GM19395 (cell line): ENCODE measurements around the gene ARHGAP28.
"Not testable (repeated sequence)": the region's sequence is repeated elsewhere in the genome, so short reads cannot be mapped to it uniquely, and the experiment has no call there.

Experiments used
- ATAC-seq: cut with Tn5 transposase; IDR thresholded peaks from one replicate; pipeline ENCODE4 v1.9.1; 2021; ENCODE audit warnings: mild to moderate bottlenecking, moderate library complexity; ENCODE audit not compliant: unreplicated experiment

ARHGAP28 gene

DNA sequence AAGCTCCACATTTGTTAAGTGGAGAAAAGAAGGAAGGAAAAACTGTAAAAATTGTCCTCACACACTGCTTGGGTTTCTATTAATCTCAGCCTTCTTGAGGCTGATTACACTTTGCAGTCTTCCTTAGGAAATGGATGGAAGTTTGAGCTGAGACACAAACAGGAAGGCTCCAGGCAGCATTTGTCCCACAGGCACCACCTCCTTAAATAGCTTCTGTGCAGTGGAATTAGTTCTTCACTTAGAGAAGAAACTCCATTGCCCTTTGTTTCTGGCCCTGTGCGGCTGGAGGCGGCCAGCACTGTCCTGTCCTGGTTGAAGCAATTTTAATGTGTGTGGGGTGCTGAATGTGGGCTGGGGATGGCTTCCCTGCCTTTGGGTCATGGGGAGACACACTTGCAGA lies 44.3 kb downstream of the ARHGAP28 start:
- ATAC-seq: no peak

DNA sequence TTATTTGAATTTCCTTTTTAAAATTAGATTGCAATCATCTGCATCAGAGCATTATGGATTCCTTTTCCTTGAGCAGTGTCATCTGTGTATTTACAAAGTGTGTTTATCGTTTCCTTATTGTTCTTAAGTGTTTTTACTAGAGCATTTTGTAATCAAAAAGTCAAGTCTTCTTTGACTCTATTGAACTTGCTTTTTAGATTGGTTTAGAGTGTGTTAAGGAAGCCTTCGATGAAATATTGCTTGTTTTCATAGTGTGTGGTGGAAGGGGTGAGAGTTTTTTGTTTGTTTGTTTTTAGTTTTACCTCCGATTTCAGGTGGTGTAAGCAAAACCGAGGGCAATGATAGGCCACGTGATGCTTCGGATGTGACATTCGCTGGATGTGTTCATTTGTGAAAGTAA lies 45.7 kb downstream of the ARHGAP28 start:
- ATAC-seq: no peak

DNA sequence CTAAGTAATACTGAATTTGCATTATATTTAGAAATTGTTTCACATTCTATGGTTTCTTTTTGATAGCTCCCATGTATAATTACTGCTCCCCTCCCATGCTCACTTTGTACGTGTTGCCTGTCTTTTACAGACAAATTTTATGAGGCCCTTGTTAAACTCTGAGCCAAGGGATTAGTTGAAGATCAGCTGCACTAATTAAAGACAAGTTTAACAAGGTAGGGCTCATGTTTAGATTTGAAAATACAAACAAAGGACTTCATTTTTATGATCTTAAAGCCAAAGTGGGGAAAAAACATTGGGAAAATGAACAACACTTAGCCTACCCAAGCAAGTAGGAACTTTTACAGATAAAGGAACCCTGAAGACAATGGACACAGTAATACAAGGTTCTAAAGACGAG lies 46.2 kb downstream of the ARHGAP28 start:
- no peak for ATAC-seq

DNA sequence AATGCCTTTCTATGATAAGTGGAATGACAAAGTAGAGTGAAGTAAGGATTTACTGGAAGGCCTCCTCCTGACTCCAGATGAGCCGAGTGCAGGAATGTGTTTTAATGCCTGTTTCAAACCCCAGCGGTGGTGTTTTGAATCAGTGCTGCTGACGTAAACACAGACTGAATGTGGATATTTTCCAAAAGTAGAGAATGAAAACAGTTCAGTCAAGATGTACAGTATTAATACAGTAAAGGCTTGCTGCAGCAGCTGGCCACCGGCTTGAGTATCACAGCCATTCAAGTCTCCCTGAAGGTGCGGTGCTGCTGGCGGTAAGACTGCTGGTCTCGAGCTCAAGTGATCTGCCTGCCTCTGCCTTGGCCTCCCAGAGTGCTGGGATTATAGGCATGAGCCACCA lies 46.7 kb downstream of the ARHGAP28 start:
- no peak for ATAC-seq

DNA sequence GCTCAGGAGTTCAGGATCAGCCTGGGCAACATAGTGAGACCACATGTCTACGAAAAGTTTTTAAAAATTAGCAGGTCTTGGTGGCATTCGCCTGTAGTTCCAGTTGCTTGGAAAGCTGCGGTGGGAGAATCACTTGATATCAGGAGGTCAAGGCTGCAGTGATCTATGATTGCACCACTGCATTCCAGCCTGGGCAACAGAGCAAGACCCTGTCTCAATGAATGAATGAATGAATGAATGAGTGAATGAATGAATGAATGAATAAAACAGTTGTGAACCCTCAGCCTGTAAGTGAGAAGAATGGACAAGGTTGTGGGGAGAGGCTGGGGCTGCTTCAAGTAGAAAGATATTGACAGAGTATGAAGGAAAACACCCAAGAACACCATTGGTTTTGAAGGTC lies 48.0 kb downstream of the ARHGAP28 start:
- no peak for ATAC-seq

DNA sequence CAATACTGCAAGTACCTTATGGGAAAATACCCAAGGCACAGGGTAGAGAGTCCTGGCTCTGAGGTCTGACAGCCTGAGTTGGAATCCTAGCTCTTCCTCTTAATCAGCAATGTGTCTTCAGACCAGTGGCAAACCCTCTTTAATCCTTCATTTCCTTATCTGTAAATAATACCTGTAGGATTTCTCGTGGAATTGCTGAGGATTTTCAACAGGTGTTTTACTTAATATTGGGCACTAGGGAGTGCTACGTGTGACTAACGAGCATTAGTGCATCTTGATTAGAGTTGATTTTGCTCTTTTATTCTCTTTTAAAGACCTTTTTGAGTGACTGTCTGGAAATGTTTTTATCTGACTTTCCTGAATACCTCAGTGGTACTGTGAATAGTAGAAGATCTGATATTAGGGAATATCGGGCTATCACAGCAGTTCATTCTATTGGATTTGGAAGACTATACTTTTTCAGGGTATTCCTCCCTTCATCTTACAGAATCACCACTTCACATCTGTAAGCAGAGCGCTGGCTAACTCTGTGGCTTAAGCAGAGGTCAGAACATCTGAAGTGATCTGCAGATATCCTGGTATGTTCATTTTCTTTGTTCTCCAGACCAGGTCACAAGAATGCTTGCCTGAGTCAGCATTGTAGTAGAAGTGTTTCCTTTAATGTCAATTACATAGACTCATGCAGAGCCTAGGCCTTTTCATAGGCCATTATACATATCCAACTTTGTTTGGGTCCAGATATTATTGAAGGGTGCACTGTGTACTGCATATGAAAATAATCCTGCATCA lies 49.1 kb downstream of the ARHGAP28 start:
- no peak for ATAC-seq

DNA sequence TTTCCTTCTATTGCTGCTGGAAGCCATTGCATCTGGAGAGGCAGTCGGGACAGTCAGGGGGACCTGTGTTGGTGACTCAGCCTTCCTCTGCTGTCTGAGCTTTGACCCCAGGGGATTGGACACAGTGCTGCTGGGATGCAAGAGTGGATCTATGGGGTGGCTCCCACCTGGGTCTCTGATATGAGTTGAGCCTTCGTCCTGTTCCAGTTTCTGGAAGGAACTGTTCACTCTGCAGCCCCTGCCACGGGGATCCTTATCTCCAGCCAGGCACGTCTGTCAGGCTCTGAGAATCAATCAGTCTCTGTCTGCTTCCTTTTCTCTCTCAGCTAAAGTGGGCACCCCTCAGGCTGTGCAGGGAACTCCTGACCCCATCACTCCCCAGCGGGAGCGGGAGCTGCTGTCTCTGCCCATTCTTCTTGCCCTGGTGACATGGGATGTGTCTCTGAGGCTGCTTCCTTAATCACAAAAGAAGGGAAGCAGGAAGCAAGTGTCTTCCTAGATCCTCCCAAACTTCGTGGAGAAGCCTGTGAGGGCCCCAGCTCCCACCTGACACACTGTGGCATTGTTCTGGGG lies 51.7 kb downstream of the ARHGAP28 start:
- ATAC-seq: no peak

DNA sequence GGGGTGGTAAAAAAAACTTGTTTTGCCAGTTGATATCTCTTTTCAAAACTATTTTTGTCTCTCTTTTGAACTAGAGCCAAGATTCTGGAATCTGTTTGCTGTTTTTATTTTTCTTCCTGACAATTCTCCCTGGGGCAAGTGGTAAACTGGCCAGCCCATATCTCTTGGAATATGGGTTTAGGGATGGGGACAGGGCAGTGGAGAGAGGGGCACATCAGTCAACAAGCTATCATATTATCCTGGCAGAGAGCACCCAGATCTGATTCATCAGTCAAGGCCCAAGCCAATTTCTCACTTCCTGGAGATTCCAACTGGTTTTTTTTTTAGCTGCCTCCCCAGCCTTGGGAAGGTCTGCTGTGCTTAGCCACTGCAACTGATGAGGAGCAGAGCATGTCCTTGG lies 52.3 kb downstream of the ARHGAP28 start:
- ATAC-seq: no peak

DNA sequence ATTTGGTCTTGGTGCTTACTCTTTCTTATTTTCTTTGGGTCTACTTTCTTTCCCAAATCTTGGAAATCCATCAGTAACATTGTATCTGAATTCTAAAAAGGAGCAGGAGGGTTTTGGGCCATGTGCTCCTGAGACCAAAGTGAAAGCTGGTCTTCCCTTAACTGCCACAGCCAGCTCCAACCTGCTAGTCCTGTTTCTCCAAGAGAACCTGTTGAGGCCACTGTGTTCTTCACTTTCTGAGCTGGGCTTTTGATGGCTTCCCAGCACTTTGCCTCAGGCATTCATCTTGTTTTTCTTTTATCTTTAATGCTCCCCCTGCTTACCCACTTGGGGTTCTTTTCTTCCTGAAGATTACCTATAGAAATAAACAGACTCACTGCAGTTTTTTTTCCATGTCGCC lies 53.3 kb downstream of the ARHGAP28 start:
- ATAC-seq: no peak

DNA sequence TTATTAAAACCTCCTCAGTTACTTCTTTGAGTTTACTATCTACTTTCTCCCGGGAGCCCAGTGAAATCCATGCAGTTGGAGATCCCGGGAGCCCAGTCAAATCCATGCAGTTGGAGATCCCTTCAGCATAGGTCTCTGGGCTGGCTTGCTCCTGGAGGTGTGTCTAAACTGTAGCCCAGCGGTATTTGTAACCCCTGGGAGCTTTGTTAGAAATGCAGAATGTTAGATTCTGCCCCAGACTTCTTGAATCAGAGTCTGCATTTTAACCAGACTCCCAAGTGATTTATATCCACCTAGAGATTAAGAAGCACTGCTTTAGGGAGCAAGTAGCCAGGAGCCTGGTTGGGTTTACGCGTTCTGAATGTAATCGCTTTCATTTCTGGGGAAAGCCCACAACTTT lies 54.5 kb downstream of the ARHGAP28 start:
- ATAC-seq: no peak

DNA sequence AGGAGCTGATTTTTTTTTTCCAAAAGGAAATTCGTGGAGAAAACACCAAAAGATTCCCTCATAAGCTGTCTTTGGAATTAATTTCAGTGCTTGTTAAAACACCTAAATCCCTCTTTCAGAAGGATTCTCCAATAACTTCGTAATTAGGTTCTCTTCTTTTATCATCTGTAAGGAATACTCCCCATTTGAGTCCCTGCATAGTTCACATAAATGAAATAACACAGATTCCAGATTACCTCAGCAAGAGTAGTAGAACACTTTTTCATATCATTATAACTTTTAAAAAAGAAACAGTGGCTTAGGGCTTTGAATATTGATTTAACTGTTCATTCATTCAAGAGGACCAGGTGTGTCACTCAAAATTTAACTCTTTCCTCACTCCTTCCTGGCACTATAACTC lies 55.5 kb downstream of the ARHGAP28 start:
- ATAC-seq: no peak

DNA sequence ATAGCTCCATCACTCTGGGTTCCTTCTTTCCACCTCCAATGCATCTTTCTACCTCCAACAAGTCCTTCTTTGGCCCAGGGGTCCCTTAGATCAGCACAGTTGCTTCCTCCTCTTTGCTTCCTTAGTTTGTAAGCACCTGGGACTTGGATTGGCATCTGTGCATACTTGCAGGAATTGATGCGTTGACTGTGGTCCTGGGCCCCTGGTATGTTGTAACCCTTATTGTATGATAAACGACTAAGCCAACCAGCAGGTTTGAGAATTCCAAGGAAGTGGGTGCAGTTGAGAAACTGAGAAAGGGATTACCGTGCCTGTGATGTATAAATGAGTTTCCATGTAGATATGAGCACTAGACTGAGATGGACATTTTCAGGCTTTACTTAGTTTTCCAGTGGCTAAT lies 55.9 kb downstream of the ARHGAP28 start:
- ATAC-seq: no peak

DNA sequence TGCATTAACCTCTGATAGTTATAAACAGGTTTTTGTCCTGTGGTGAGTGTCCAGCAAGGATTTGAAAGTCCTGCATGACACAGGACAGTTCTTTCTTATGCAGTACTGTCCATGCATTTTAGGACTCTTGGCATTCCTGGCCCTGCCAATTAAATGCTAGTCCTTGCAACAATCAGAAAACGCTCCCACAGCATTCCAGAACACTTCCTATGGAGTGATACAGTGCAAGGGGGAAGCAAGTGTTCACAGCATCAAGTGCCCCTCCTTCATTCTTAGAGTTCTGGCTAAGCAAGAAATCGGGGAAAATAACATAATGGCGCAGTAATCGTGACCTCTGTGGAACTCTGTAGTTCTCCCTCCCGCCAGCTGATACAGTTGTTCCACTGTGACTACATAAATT lies 62.9 kb downstream of the ARHGAP28 start:
- no peak for ATAC-seq

DNA sequence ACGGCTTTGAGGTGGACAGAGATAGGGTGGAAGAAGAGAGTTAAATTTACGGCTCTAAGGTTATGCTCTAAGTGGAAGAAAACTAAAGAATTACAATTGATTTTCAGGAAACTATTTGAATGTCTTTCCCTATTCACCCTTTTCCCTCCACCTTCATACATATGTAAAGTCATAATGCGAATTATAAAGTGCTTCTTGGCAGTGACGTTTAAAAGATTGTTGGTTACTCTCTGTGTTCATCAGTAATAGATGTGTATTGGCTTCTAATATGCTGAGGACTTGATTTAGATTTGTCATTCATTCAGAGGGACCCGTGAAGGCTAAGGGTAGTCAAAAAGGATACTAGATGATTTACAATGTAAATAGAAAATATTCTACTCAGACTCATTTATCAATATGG lies 63.9 kb downstream of the ARHGAP28 start:
- ATAC-seq: no peak

DNA sequence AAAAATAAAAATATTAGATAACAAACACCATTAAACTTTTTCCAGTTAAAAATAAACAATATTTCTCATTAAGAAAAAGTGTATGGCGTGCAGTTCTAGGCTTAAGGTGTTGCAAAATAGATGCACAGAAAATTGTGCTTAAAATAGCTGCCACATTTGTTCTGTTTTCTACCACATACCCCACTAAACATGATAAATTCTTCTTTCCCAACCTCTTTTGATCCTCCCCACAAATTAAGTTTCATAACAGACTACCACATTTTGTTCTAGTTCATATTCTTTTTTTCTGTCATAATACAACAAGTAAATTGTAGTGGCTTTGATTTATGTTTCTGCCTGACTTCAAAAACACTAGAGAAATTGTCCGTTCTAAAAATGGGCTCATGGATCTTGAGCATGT lies 64.5 kb downstream of the ARHGAP28 start:
- ATAC-seq: no peak

DNA sequence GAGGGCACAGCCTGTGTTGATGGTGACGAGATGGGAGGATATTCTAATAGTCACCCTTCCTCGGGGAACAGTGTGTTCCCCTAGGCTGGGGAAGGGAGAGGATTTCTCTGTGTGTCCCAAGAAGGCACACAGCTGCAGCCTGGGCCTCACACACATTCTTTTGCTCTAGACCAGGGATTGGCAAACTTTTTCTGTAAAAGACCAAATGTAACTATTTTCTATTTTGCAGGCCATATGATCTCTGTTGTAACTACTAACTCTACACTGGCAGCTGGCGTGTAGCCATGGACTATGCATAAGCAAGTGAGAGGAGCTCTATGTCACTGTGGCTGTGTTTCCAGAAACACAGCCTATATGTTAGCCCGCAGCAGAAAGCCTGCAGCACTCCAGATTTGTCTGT lies 65.8 kb downstream of the ARHGAP28 start:
- no peak for ATAC-seq

DNA sequence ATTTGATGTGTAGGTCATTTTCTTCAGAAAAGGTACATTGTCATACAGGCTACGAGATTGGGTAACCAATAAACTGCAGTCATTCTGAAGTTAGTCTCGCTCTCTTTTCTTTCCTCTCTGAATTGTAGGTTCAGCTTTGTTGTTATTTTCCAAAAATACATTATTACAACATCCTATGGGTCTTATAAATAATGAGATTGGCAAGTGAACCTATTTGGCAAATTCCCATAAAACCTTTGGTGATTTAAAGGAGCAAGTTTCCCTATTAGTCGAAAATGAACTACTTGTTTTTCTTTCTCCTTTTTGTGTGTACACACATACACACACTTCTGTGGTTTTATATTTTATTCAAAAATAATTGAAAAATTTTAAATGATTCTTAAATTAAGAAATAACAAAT lies 67.0 kb downstream of the ARHGAP28 start:
- no peak for ATAC-seq

DNA sequence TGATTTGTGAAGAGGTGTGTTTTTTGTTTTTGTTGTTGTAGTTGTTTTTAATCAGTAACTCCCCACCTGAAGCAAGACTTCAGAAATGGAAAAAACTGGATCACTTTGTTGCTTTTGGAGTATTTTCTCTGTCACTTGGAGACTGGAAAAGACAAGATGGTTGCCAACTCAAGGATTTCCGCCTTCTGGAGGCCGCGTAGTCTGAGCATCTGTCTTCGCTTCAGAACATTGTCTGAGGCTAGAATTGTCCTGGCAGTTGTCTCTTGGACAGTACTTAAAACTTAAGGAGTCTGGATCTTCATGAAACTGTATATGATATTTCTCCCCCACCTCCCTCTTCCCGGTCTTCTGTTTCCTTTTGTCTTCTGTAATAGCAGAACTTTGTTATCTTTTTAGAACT lies 67.7 kb downstream of the ARHGAP28 start:
- no peak for ATAC-seq

DNA sequence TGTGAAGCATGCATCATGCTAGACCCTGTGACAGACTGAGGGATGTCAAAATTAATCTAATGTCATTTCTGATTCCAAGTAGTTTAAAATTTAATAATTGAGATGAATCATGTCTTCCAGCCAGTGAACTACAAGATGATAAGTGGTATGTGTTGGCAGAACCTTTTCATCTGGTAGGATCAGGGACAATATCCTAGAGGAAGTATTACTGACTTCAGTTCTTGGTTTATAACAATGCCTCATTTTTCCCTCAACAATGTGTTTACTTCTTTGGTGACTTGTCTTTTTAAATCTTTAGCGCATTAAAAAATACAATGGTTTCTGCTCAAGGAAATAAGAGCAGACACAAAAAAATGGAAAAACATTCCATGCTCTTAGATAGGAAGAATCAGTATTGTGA lies 69.4 kb downstream of the ARHGAP28 start:
- no peak for ATAC-seq

DNA sequence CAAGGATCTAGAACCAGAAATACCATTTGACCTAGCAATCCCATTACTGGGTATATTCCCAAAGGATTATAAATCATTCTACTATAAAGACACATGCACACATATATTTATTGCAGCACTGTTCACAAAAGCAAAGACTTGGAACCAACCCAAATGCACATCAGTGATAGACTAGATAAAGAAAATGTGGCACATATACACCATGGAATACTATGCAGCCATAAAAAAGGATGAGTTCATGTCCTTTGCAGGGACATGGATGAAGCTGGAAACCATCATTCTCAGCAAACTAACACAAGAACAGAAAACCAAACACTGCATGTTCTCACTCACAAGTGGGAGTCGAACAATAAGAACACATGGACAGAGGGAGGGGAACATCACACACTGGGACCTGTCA lies 70.8 kb downstream of the ARHGAP28 start:
- ATAC-seq: not testable (repeated sequence)

DNA sequence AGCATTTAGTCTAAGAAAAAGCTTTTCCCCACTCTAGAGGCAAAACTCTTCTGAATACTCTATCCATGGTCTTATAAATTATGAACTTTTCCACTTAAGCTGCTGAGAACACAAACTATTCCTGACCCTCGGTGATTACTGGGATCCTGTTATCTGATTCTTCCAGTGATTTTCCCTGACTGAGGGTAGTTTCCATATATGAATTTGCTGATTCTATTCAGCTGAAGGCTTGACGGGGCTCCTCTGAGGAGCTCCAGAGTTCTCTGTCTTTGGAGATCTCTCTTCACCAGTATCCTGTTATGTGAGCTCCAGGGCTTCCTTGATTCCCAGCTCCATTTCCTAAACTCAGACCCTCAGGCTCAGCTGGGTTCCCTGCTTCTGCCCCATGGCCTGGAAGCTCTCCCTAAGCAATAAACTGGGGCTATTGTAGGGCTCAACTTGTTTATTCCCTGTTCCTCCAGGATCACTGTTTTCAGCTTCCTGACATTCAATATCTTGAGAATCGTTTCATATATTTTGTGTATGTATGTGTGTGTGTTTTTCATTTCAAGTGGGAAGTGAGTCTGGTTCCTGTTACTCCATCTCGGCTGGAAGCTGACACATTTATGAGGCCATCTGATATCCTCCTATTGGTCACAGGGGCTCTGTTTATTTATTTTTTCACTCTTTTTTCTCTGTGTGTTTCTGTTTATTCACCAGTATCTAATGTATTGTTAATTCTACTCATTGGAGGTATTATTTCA lies 78.2 kb downstream of the ARHGAP28 start:
- no peak for ATAC-seq

DNA sequence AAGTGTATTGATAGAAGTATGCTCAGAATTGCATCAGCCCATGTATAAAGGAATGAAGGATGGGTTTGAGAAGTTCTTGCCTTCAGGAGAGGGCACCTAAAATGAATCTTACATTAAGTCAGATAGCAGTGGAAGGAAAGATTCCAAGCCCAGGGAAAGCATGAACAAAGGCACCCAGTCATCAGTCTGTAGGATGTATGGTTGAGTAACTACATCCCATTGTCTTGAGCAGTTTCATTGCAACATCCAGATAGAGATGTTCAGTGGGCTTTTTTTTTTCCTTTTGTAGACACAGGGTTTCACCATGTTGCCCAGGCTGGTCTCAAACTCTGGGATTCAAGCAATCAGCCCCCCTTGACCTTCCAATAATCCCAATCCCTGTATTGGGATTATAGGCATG lies 80.7 kb downstream of the ARHGAP28 start:
- ATAC-seq: no peak
